ENCODE results near the gene TGFBR3L.

DNA sequence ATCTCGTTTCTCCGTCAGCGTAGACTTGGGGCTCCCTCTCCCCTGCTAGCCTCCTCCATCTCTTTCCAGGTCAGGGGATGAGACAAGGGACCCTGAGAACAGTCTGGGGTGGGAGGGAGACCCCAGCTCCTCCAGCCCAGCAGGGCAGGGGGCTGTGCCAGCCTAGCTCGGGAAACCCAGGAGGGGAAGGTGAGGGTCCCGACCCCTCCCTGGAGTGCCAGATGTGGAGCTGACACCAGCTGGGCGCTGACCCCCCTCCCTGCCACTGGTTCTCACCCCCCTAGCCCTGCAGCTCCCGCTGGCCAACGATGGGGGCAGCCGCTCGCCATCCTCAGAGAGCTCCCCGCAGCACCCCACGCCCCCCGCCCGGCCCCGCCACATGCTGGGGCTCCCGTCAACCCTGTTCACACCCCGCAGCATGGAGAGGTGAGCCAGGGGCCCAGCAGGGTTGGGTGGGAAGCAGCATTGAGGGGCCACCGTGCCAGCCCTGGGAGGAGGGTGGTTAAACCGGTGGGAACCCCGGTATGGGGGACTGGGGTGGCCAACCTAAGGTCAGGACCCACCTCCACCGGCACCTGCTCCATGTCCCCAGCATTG lies 5.1 kb upstream of the TGFBR3L start:
- TF ChIP-seq POLR2AphosphoS5 (IDR thresholded peaks at IDR 0.05; ENCODE audit: low read depth, low read length) (no peak), POLR2A (IDR thresholded peaks at IDR 0.05; ENCODE audit: low read depth, low read length) (no peak)
